HPDE6-E6E7 (cell line): ENCODE data around the gene DNAH7.

Source experiments
- DNase-seq: peaks from one replicate; pipeline ENCODE4 v3.0.0; 2011; ENCODE audit warnings: missing footprints; ENCODE audit errors: extremely low spot score

Gene DNAH7

DNA sequence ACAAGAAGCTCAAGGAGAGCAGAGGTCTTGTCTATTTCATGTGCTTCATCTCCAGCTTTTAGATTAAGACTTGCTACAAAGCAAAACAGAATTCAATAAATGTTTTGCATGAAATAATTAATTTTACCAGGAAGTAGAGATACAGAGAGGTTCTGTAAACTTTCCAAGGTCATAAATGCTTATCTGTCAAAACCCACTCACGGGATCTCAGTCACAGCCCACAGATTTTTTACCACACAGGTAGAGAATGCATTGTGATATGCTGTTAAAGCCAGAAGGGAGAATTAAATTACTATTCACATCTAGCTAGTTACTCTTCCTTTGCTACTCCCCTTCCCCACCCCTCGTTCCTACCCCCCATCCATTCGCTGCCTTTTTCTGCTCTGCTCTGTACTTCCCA lies 205.5 kb downstream of the DNAH7 start:
- DNase-seq = no peak

DNA sequence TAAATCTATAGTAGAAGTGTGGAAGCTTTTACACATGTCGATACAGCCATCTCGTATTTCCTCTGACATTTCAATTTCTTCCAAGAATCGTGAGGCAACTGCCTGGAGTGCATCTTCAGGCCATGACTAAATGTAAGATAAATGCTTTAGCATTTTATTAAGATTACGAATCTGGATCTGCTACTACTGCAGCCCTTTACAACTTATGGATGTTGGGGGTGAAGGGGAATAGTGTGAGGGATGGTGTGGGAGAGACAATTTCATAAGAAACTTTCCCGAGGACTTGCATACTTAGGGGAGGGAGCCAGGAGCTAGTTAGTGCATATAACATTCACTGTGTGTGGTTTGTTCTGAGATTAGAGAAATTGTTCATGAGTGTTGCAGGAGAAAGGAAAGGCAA lies 206.8 kb downstream of the DNAH7 start:
- no peak for DNase-seq

DNA sequence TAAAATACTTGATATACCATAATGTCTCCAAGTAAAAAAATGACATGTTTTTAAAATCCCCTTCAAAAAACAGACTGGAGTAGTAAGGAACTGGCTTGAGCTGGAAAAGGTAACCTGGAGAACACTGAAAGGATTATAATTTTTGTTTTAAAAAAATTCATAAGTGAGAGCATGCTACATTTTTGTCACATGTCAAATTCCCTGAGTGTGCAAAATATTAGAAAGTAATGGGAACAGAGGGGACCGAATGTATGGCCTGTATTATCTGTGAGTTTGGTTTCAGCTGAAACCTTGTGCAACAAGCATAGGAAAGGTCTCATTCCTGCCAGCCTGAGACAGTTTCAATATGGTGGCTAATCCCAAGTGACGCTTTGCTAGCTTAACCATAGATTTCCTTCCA lies 209.1 kb downstream of the DNAH7 start:
- no peak for DNase-seq

DNA sequence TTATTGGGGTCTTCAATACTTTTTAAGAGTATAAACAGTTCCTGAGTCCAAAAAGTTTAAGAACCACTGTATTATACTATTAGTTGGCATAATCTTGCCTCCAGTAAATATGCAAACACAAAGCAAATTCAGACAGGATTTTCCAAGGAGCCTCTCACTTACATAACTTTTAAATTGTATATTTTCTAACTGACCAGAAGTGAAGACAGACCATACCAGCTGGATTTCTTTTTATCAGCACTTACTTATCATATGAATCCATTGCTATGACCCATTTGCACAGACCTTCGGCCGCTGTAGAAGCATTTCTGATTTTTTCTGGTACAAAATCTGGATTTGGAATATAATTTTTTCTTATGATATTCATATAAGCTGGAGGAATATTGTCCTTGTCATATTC lies 211.5 kb downstream of the DNAH7 start:
- no peak for DNase-seq

DNA sequence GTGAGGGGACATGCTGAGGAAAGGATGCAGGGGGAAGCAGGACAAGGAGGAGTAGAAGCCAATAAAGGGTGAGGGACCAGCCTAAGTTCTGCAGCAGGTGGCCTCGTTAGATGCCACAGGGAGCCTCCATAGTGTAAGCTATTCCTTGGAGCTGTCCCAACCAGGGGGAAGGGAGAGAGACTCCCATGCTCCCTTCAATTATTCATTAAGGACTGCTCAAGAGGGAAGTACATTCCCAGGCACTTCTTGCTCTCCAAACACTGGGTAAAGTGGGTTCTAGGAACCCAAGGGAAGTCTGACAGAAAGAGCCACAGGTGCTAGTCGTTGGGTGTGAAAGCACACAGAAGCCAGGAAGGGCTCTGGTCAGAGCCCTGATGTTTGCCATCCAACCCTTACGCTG lies 217.9 kb downstream of the DNAH7 start:
- no peak for DNase-seq

DNA sequence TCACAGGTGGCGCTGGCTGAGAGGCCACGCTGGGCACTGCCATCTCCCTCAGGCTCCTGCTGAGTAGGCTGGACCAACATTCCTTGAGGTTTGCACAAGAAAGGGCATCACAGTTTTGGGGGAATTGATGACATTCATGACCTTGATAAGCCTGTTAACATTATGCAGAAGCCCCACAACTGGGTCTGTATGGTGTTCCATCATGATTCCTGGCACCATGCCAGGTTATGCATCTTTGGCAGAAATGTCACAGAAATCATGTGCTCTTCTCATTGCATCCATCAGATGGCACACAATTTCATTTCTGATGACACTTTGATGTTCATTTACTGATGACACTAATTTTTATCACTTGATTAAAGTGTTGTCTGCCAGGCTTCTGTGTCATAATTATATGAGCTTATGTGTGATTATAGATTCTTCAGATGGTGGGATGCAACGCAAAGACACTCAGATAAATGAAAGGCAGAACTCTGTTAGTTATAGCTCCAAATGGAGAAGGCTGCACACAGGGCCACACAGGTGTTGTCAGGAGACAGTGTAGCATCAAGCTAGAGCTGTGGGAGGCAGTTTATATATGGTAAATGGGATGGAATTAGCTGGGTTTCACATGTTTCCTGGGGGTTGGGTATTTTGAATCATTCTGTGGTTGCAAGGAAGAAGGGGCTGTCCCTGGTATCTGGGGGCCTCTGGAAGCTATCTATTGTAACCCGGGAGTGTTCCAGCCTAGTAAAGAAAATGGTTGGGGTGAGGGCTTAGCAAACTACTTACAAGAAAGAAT lies 220.3 kb downstream of the DNAH7 start:
- no peak for DNase-seq

DNA sequence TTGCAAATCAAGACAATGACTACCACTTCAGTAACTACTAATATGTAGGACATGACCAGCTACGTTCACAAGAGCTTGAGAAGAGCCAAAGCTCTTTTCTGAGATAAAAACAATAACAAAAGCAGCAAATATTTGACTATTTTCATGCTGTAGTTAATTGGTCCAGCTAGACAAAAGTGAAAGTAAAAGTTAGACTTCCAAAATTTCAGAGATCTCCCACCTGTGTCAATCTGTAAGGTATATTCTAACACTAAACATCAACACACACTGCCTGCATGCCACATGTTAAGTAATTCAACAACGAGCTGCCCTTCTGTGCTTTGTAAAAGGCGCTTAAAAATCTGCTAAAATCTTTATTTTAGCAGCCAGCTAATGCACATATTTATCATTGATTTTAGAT lies 225.7 kb downstream of the DNAH7 start:
- no peak for DNase-seq

DNA sequence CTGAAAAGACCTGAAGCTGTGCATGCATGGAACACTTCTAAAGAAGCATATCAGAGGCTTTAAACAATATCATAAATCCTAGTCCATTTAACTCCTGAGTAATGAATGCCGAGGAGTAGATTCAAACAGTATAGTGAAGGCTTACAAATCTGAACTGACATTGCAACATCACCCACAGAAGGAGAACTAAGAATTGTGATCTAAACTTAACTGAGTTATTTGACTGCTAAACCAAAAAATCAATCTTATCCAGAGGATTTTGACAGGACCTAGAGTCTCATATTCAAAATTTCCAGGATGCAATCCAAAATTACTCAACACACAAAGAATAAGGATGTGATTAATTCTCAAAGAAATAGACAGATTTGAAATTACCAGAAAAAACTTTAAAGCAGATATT lies 230.6 kb downstream of the DNAH7 start:
- DNase-seq = no peak

DNA sequence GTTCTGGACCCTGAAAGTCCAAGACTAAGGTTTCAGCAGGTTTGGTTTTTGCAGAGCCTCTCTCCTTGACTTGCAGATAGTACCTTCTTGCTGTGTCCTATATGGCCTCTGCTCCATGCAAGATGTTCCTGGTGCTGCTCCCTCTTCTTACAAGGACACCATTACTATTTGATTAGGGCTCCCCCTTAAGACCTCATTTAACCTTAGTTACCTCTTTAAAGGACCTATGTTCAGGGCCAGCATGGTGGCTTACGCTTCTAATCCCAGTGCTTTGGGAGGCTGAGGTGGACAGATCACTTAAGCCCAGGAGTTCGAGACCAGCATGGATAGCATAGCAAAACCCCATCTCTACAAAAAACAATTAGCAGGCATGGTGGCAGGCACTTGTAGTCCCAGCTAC lies 232.6 kb downstream of the DNAH7 start:
- no peak for DNase-seq

DNA sequence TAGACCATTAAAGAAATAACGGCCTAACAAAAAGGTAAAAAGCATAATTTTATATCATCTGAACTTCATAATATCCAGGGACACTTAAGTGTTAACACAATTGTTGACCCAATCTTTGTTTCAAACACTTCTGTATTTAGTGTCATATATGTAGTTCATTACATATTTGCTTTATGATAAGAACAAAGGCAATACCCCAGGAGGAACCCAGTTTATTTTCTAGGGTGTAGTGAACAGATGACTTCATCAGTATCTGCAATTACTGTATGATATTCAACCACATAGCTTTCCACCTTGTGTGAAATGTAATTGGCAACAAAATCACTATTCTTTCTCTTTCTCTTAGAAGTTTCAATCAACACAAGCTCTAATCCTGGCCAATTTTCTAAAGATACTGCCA lies 233.8 kb downstream of the DNAH7 start:
- no peak for DNase-seq

DNA sequence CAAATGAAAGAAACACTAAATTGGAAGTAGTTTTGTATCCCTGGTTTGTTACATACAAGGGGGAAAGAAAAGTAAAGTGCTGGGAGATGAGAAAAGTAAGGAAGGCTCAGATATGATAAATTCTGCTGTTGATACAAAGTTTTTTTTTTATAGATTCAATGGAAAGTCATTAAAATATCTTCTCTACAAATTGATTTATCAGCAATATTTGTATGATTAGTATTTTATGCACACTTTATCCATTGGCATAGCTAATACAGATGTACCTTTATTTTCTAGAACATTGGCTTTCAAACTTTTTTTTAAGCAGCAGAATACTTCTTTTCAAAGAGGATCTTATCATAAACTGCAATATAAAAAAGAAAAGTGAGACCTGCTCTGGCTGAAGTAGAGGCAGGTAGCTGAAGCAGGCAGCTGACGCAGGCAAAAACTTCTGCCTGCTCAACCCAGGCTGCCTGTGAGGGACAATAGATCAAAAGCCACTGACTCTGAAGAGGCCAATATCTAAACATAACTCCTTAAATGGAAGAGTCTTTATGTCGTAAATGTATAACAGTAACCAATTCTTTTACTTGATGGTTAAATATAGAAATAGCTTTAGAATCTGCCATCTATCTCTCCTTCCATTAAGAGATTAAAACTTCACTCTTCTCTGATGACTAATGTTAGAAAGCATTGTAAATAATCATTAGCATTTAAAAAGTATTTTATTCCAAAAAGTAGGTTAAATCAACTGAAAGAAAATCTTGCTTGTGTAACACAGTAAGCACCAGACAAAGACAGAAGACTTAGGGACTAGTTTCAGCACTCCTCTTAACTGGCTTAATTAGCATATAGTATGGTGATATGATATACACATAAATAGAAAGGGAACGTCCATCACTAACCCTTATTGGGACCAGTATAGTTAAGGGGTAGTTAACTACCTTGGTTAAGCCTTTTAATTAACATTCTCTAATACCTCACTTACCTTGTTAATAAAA lies 237.4 kb downstream of the DNAH7 start:
- no peak for DNase-seq

DNA sequence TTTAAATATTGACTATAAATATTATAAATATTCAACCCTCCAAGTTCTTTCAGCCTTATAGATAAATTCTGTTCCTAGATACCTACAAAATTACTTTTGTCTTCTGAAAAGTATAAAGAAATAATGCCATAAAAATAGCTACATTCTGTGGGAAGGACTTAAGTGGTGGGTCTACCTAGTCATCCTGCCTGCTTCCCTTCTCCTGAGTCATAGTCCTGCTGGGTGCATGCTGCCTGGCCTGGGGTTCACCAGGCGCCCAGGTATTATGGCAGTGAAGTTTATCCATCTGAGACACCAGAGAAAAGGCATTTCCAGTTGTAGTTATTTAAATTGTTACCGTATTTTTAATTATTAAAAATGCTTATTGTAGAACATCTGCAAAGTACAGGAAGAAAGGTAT lies 244.2 kb downstream of the DNAH7 start:
- DNase-seq = no peak

DNA sequence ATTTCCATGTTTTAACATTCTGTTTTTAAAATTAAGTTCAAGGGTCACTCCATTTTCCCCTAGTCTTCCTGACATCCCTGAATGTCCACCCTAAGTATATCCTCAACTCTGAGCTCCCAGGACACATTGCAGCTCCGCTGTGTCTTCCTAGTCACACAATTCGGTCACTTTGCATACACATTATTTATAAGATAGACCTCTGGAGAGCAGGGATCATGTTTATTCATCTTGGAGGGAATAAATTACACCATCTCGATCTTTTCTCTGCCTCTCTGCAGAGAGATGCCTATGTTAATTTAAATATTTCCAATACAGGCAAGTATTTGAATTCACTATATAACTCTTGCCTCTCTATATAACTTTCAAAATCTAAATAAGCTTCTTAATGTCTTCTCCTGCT lies 245.4 kb downstream of the DNAH7 start:
- DNase-seq = no peak

DNA sequence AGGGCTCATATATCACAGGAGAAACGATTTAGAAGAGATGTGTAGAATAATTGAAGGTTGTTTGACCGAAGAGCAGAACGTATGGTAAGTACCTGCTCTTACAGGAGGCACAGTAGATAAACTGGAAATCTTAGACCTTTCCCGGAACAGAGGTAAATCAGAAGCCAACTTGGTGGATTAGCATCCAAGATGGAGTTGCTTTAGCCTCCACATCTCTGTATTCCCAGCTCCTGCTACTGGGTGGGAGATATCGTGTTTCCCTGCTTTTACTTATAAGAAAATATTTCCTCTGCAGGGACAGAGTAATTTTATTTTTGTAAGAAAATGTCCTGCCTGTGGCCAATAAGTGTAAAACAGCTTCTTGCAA lies 247.1 kb downstream of the DNAH7 start:
- DNase-seq = no peak

DNA sequence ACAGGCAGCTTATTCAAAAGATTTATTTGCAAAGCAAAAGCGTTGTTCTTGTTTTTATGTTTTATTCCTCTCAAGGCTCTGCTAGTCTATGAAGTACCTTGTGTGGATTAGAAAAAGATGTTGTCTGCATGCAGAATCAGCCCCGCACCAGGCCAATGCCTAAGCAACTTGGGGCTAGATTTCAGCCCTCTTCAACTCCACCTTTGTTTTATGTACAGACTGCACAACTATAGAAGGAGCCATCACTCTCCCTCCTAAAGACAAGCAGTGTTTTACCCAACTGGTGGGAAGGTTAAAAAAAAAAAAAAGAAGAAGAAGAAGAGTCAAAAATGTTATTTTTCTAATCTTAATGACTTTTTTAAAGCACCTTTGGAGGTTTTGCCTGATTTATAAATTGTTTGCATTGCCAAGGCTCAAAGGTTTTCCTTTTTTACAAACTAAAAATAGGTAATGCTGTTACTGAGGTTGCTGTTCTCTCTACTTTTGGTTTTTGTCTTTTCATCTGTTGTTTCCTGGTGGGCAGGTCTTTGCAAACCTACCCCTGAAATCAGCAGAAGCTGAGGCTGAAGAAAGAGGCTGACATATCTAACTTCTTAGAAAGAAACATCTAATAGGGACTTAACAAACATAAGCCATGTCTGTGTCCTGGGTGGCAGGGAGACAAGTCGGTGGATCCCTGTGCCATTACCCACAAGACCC lies 247.6 kb downstream of the DNAH7 start:
- DNase-seq = no peak

DNA sequence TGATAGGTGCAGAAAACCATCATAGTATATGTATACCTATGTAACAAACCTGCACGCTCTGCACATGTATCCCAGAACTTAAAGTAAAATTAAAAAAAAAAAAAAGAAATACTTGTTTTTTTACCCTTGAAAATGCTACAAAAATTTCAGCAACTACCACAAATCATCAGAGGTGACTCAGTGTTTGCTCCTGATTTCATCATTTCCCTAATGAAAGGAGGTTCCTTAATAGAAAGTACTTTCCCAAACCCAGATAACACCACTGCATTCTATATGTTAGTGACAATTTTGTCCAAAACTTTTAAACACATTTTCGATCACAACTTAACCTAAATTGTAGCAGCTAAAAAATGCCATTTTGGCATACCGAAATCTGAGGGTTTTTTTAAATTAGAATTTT lies 248.3 kb downstream of the DNAH7 start:
- no peak for DNase-seq

DNA sequence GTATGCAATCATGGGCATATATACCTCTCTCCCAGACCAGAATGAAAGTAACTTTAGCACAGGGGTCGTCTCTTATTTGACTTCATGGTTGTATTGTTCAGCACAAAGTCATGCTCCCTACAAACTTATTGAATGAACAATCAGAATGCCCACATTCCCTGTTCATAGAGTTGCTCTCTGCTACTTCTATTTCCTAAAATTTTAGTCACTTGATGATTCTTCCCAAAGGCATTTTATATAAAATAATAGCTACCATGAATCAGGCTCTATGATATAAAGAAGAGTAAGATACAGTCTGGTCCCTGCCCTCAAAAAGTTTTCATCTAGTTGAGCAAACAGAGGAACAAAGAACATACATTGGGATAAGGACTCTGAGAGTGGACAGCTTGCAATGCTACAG lies 249.4 kb downstream of the DNAH7 start:
- DNase-seq = no peak

DNA sequence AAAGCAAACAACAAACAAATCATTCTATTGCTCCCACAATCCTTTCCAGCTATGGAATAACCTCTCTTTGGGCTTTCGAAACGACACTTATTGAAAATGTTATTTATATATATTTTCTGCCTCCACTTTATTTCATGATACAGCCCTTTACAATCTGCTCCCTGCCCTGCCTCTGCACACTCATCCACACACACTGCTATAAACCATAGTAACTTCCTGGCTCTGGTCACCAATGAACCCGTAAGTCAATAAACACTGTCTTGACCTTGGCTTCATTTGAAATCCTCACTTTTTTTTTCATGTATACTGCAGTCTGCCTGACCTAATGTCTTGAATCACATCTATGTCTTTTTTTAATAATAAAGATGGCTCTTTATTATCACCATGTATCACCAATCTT lies 250.1 kb downstream of the DNAH7 start:
- no peak for DNase-seq

DNA sequence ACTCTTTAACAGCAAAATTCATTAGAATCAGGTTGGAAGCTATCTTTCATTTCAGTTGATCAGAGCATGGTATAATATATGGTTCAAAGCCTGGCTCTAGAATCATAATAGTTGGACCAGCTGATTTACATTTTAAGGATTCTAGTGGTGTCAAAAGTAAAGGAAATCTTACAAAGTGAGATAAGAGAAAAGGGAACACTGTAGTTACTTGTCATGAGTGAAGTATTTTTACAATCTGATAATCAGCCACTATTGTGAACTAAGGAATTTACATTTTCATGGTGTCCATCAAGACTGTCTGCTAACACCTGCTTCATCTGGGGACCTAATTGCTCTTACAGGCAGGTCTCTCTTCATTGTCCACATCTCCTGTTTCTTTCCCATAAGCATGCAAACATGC lies 250.5 kb downstream of the DNAH7 start:
- DNase-seq = no peak

DNA sequence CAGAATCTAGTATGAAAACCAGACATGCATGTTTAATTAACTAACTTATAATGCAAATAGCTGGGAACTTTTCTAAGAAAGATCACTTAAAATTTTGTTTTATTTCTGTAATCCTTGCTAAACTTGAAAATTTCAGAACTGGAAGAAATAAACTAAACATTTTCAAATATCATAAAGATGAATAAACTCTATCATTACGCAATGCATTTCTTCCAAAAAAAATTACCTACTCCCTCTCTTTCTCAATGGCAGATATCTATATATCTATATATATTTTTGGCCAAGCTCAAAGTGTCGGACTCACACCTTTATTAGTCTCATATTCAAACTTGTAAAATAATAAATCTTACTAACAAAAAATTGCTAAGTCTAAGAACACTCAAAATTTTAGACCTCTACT lies 253.6 kb downstream of the DNAH7 start:
- no peak for DNase-seq

DNA sequence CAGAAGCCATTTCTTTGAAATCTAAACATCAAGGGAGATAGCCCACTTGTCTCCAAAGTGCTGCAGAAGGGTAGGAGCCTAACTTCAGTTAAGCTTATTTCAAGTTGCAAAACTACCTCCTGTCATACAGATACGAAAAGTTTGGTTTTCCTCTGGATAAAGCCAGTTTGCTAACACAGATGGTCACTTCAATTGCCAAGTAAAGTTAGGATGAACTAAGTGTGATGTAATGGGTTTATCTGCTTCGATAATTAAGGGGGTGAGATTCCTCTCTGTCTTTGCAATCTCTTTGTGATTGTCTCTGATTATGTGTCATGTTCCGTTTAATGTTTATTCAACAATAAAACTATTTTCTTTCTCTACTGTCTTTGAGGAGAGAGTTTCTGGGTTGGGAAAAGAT lies 255.2 kb downstream of the DNAH7 start:
- DNase-seq = no peak

DNA sequence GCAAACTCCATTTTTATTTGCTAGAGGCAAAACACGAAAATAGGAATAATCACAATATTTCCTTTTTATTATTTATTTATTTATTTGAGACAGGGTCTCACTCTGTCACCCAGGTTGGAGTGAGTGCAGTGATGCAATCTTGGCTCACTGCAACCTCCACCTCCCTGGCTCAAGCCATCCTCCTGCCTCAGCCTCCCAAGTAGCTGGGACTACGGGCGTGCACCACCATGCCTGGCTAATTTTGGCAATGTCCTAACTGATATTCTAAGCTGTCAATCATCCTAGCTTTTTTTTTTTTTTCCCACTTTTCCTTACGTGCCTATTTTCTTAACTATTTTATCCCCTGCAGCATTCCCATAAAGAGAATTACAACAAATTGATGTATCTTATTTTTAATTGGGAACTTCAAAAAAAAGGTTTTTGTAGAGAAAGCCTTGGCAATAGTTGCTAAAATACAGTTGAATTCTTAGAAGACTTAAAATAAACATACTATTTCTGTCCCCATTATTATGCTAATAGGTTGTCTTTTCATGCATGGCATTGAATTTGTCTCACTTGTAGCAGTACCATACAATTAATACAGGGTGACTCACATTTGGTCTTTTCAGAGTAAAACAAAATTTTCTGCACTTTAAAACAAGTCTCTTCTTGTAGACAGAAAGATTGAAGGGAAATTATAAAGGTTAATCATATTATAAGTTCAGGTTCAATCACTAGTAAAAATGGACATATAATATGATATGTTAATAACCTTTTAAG lies 258.1 kb downstream of the DNAH7 start:
- no peak for DNase-seq
